Astrocyte (in vitro differentiated cells and primary cell): Measurements from ENCODE around the gene PRDM2. TPM values are rescaled to one million over a fixed set of nuclear protein-coding genes. Genes with fewer than 3 reads are reported as not detected.

ENCODE experiments used
- DNase-seq: peaks from one replicate; pipeline ENCODE4 v3.0.0-alpha.2; 2010; ENCODE audit warnings: low read depth
- FAIRE-seq: peaks from 2 replicates; lab custom pipeline; 2011; peaks lifted over from hg19 to GRCh38; lab: Jason Lieb, UNC
- H2AFZ ChIP-seq: 2 replicates; pipeline ENCODE4 v1.6.0; 2012; ENCODE audit warnings: low read depth, low read length, inconsistent platforms
- H3K27ac ChIP-seq: 2 replicates; pipeline ENCODE4 v1.5.1; 2011; ENCODE audit warnings: low read depth, low read length, inconsistent platforms
- H3K27me3 ChIP-seq: 2 replicates; pipeline ENCODE4 v1.6.0; 2011; ENCODE audit warnings: low read length, inconsistent platforms; ENCODE audit not compliant: insufficient read depth
- H3K36me3 ChIP-seq: 2 replicates; pipeline ENCODE4 v1.5.1; 2011; ENCODE audit warnings: low read length, inconsistent platforms; ENCODE audit not compliant: insufficient read depth
- H3K4me1 ChIP-seq: 2 replicates; pipeline ENCODE4 v1.5.1; 2011; ENCODE audit warnings: low read length, inconsistent platforms; ENCODE audit not compliant: insufficient read depth
- H3K4me2 ChIP-seq: 2 replicates; pipeline ENCODE4 v1.6.0; 2012; ENCODE audit warnings: low read length, inconsistent platforms
- H3K4me3 ChIP-seq: 2 replicates; pipeline ENCODE4 v1.5.1; 2011; ENCODE audit warnings: low read depth, mild to moderate bottlenecking, low read length, inconsistent platforms; ENCODE audit not compliant: insufficient read depth
- H3K79me2 ChIP-seq: 2 replicates; pipeline ENCODE4 v1.6.0; 2012; ENCODE audit warnings: mild to moderate bottlenecking, low read length, inconsistent platforms; ENCODE audit not compliant: insufficient read depth
- H3K9ac ChIP-seq: 2 replicates; pipeline ENCODE4 v1.6.0; 2012; ENCODE audit warnings: mild to moderate bottlenecking, low read length, inconsistent platforms
- H3K9me3 ChIP-seq: 2 replicates; pipeline ENCODE4 v1.5.1; 2012; ENCODE audit warnings: low read depth, mild to moderate bottlenecking, low read length, inconsistent platforms; ENCODE audit not compliant: insufficient read depth
- H4K20me1 ChIP-seq: 2 replicates; pipeline ENCODE4 v1.6.0; 2012; ENCODE audit warnings: low read length, inconsistent platforms; ENCODE audit not compliant: insufficient read depth
- H3K27ac Mint-ChIP-seq: one replicate; pipeline ENCODE4 v1.8.0; 2021; ENCODE audit warnings: mild to moderate bottlenecking, mixed read lengths; ENCODE audit not compliant: unreplicated experiment
- H3K27me3 Mint-ChIP-seq: one replicate; pipeline ENCODE4 v1.8.0; 2021; ENCODE audit warnings: low read depth, mixed read lengths; ENCODE audit not compliant: unreplicated experiment
- H3K36me3 Mint-ChIP-seq: one replicate; pipeline ENCODE4 v1.8.0; 2021; ENCODE audit warnings: low read depth, mixed read lengths; ENCODE audit not compliant: unreplicated experiment
- H3K4me1 Mint-ChIP-seq: one replicate; pipeline ENCODE4 v1.8.0; 2021; ENCODE audit warnings: low read depth, mixed read lengths; ENCODE audit not compliant: unreplicated experiment
- H3K4me3 Mint-ChIP-seq: one replicate; pipeline ENCODE4 v1.8.0; 2021; ENCODE audit warnings: mild to moderate bottlenecking, moderate library complexity, mixed read lengths; ENCODE audit not compliant: unreplicated experiment
- H3K9me3 Mint-ChIP-seq: one replicate; pipeline ENCODE4 v1.8.0; 2021; ENCODE audit warnings: mild to moderate bottlenecking, mixed read lengths; ENCODE audit not compliant: unreplicated experiment
- EZH2 ChIP-seq: IDR thresholded peaks from 2 replicates; pipeline ENCODE4 v1.6.1; 2012; ENCODE audit warnings: mild to moderate bottlenecking, low read length, inconsistent platforms; ENCODE audit not compliant: insufficient read depth
- total RNA-seq: library from RNA; stranded (reverse); gene quantifications from 2 replicates; pipeline ENCODE4 v1.2.1, GENCODE V29; 2021
- TF ChIP-seq, protein P1 (sequence below): IDR thresholded peaks from 2 replicates; pipeline ENCODE4 v1.5.1; 2011; ENCODE audit warnings: low read depth, mild to moderate bottlenecking, inconsistent platforms, low read length, moderate library complexity; ENCODE audit not compliant: insufficient read depth

Gene PRDM2
- total RNA-seq, 1 donor from 2014 or later: 49.0 TPM

DNA sequence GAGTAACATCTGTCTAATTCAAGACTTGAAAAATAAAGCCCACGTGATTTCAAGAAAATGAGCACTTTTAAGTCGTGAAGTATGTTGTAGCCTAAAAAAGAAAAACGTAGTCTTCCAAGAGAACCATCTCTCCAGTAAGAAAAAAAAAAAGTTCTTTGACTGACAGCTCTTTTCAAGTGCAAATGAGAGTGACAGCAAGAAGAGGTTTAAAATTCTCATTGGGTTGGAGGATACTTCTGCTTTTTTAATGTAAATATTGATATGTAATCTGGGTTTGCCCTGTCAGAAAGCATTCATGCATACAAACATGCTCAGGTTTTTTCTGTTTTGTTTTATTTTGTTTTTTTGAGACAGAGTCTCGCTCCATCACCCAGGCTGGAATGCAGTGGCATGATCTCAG is 32.3 kb upstream of the PRDM2 start:
- H3K4me1 ChIP-seq: no peaks in the 10 kb centered on the region
- no peak overlapping the region for H2AFZ ChIP-seq
- H3K9me3 ChIP-seq: no peaks in the 10 kb centered on the region
- no peak overlapping the region for H3K4me3 ChIP-seq
- H3K27me3 Mint-ChIP-seq: peaks cover 8% of the 10 kb centered on the region
- no peaks in the 10 kb centered on the region for H3K9me3 Mint-ChIP-seq
- no peak overlapping the region for H3K9ac ChIP-seq
- H4K20me1 ChIP-seq: no peaks in the 10 kb centered on the region
- DNase-seq (no peak), FAIRE-seq (no peak)
- no peak overlapping the region for H3K4me3 Mint-ChIP-seq
- no peaks in the 10 kb centered on the region for H3K4me1 Mint-ChIP-seq
- no peaks in the 10 kb centered on the region for H3K79me2 ChIP-seq
- TF ChIP-seq EZH2: no peak
- TF ChIP-seq, protein P1, sequence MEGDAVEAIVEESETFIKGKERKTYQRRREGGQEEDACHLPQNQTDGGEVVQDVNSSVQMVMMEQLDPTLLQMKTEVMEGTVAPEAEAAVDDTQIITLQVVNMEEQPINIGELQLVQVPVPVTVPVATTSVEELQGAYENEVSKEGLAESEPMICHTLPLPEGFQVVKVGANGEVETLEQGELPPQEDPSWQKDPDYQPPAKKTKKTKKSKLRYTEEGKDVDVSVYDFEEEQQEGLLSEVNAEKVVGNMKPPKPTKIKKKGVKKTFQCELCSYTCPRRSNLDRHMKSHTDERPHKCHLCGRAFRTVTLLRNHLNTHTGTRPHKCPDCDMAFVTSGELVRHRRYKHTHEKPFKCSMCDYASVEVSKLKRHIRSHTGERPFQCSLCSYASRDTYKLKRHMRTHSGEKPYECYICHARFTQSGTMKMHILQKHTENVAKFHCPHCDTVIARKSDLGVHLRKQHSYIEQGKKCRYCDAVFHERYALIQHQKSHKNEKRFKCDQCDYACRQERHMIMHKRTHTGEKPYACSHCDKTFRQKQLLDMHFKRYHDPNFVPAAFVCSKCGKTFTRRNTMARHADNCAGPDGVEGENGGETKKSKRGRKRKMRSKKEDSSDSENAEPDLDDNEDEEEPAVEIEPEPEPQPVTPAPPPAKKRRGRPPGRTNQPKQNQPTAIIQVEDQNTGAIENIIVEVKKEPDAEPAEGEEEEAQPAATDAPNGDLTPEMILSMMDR: no peak
- H3K27me3 ChIP-seq: no peaks in the 10 kb centered on the region
- no peaks in the 10 kb centered on the region for H3K36me3 Mint-ChIP-seq
- no peak overlapping the region for H3K4me2 ChIP-seq
- no peak overlapping the region for H3K27ac Mint-ChIP-seq
- H3K36me3 ChIP-seq: no peaks in the 10 kb centered on the region
- H3K27ac ChIP-seq: no peak overlapping the region

DNA sequence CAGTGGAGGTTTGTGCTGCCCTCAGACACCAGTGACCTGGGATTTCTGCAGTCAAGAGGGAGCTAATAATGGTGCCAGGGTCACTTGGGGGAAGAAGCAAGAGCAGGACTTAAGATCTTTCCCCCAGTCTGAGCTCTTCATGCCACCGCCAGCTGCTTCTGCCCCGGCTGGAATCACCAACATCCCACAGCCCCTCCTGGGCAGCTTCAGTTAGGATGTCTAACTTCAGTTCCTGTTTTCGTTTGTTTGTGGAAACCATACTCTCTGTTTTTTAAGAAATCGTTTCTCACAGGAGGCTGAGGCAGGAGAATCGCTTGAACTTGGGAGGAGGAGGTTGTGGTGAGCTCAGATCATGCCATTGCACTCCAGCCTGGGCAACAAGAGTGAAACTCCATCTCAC is 25.6 kb upstream of the PRDM2 start:
- FAIRE-seq (no peak), DNase-seq (no peak)
- Histone ChIP-seq H3K27ac (no peak overlapping the region), H3K79me2 (no peaks in the 10 kb centered on the region), H3K4me2 (no peak overlapping the region), H3K9me3 (no peaks in the 10 kb centered on the region), H3K4me3 (no peak overlapping the region), H3K4me1 (no peaks in the 10 kb centered on the region), H3K27me3 (no peaks in the 10 kb centered on the region), H4K20me1 (no peaks in the 10 kb centered on the region), H2AFZ (no peak overlapping the region), H3K9ac (no peak overlapping the region), H3K36me3 (no peaks in the 10 kb centered on the region)
- TF ChIP-seq EZH2: no peak
- TF ChIP-seq, protein P1: no peak
- no peak overlapping the region for H3K27ac Mint-ChIP-seq
- no peaks in the 10 kb centered on the region for H3K36me3 Mint-ChIP-seq
- no peak overlapping the region for H3K4me3 Mint-ChIP-seq
- H3K9me3 Mint-ChIP-seq: no peaks in the 10 kb centered on the region
- H3K27me3 Mint-ChIP-seq: peaks cover 14% of the 10 kb centered on the region
- H3K4me1 Mint-ChIP-seq: no peaks in the 10 kb centered on the region

DNA sequence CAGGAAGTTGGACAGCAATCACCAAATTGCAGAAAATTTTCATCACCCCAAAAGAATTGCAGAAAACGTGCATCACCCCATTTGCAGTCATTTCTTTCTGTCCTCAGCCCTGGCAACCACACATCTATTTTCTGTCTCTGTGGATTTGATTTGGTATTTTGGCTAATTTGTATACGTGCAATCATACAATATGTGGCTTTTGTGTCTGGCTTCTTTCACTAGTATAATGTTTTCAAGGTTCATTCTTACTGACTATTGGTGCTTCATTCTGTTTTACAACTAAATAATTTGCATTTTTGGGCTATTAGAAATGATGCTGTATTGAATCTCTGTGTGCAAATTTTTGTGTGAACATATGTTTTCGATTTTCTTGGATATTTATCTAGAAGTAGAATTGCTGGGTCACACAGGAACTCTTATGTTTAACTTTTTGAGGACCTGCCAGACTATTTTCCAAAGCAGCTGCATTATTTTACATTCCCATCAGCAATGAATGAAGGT is 24.8 kb upstream of the PRDM2 start:
- no peaks in the 10 kb centered on the region for H3K9me3 ChIP-seq
- H4K20me1 ChIP-seq: no peaks in the 10 kb centered on the region
- no peak overlapping the region for H3K4me3 ChIP-seq
- no peak for DNase-seq
- H3K27me3 Mint-ChIP-seq: peaks cover 18% of the 10 kb centered on the region
- no peak overlapping the region for H3K4me3 Mint-ChIP-seq
- no peaks in the 10 kb centered on the region for H3K79me2 ChIP-seq
- H3K27me3 ChIP-seq: no peaks in the 10 kb centered on the region
- no peaks in the 10 kb centered on the region for H3K36me3 Mint-ChIP-seq
- no peak overlapping the region for H3K9ac ChIP-seq
- H3K4me1 Mint-ChIP-seq: no peaks in the 10 kb centered on the region
- no peak overlapping the region for H3K27ac Mint-ChIP-seq
- no peaks in the 10 kb centered on the region for H3K36me3 ChIP-seq
- no peaks in the 10 kb centered on the region for H3K4me1 ChIP-seq
- TF ChIP-seq, protein P1: no peak
- no peak for TF ChIP-seq EZH2
- H3K4me2 ChIP-seq: no peak overlapping the region
- H3K9me3 Mint-ChIP-seq: peaks cover 3% of the 10 kb centered on the region
- no peak for FAIRE-seq
- no peak overlapping the region for H3K27ac ChIP-seq
- no peak overlapping the region for H2AFZ ChIP-seq
